Ovary (tissue), 3 donors: Measurements from ENCODE around the gene SLC35D2.

Experiments used
- POLR2A ChIP-seq: fragments of 450-650 bp; IDR thresholded peaks from one replicate; pipeline ENCODE4 v1.6.1; 2017; ENCODE audit warnings: antibody characterized with exemption, mild to moderate bottlenecking, moderate library complexity
- TF ChIP-seq, protein P1 (sequence below), 3 donors: fragments of 450-650 bp in 2 of 3; fragments of 200-600 bp in 1 of 3; IDR thresholded peaks; one replicate each; pipeline versions ENCODE4 v1.5.1 to v1.8.0; 2016 to 2022; ENCODE audit warnings: antibody characterized with exemption in 3 of 3, mild to moderate bottlenecking in 1 of 3
- donor health status: DM: no; HTN: no; CAD: no.

- no peak for TF ChIP-seq POLR2A
- TF ChIP-seq, protein P1, sequence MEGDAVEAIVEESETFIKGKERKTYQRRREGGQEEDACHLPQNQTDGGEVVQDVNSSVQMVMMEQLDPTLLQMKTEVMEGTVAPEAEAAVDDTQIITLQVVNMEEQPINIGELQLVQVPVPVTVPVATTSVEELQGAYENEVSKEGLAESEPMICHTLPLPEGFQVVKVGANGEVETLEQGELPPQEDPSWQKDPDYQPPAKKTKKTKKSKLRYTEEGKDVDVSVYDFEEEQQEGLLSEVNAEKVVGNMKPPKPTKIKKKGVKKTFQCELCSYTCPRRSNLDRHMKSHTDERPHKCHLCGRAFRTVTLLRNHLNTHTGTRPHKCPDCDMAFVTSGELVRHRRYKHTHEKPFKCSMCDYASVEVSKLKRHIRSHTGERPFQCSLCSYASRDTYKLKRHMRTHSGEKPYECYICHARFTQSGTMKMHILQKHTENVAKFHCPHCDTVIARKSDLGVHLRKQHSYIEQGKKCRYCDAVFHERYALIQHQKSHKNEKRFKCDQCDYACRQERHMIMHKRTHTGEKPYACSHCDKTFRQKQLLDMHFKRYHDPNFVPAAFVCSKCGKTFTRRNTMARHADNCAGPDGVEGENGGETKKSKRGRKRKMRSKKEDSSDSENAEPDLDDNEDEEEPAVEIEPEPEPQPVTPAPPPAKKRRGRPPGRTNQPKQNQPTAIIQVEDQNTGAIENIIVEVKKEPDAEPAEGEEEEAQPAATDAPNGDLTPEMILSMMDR (IDR thresholded peaks at IDR 0.05): no peak
Observed at GRCh38 chr9:96399325-96399633, 15.8 kb upstream of the SLC35D2 start.
